Head of caudate nucleus (tissue), 42 donors: ENCODE results near the gene SHB.
"Not testable (repeated sequence)": the region's sequence is repeated elsewhere in the genome, so short reads cannot be mapped to it uniquely, and the experiment has no call there.

Experiments used
- DNase-seq, 42 donors: peaks; one replicate each; pipeline versions ENCODE4 v3.0.0 to v3.0.0-alpha.2; 2020 to 2021; ENCODE audit warnings: mixed read lengths in 7 of 42
- intact Hi-C: fragments of 100-400 bp; cut with DNase I; formaldehyde crosslinking; loops from one replicate; pipeline ENCODE4 v1.15.0; 2022

SHB gene

DNA sequence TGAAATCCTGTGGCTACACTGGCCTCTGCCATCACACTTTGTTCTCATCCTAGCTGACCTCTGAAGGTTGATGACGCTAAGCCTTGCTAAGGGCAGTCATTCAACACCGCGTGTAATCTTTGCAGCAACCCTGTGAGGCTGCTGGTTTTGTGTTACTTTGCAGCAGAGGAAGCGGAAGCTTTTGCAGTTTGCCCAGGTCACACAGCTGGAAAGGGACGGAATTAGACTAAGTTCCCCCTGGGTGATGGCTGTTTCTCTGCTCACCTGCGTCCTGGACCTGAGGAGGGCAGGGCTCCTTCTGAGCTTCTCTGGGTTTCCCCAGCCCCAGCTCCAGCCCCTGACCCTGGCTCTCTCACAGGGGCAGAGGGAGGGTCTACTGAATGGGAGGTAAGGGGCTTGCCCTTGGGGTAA lies 157.8 kb downstream of the SHB start:
- intact Hi-C loops = loop anchor here (5.0 to 10.0 kb wide), 3 partner anchors 54 to 451 kb away; no protein-coding TSS in a partner anchor

DNA sequence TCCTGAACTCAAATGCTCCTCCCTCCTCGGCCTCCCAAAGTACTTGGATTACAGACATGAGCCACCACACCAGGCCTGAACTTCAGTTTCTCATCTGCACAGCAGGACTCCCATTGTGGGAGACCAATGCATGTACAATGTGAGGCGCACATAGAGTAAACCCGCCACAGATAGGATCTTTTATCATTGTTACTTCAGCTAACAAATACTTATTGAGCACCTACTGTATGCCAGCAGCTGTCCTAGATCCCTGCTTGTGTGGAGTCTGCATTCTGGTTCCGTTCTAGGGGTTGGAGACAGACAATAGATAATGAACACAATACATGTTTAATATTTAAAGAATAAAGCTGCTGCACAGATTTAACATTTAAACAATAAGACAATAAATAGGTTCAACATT lies 158.8 kb downstream of the SHB start:
- DNase-seq = no peak
- intact Hi-C loops = loop anchor here (5.0 to 10.0 kb wide), 3 partner anchors 55 to 452 kb away; no protein-coding TSS in a partner anchor

More for the DNA sequence above, 157.8 kb downstream of the SHB start:
- peak in 2 of 42 donors; percentile 9 to 13 for DNase-seq

DNA sequence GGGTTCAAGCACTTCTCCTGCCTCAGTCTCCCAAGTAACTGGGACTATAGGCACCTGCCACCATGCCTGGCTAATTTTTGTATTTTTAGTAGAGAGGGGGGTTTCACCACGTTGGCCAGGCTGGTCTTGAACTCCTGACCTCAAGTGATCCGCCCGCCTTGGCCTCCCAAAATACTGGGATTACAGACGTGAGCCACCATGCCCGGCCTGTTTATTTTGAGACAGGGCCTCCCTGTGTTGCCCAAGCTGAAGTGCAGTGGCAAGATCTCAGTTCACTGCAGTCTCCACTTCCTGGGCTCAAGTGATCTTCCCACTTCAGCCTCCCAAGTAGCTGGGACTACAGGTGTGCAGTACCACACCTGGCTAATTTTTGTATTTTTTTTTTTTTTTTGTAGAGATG lies 159.2 kb downstream of the SHB start:
- DNase-seq = peak in 1 of 42 donors; percentile 4
- intact Hi-C loops = loop anchor here (5.0 to 10.0 kb wide), 5 partner anchors 55 to 452 kb away; partner anchors contain the start of gene POLR1E

DNA sequence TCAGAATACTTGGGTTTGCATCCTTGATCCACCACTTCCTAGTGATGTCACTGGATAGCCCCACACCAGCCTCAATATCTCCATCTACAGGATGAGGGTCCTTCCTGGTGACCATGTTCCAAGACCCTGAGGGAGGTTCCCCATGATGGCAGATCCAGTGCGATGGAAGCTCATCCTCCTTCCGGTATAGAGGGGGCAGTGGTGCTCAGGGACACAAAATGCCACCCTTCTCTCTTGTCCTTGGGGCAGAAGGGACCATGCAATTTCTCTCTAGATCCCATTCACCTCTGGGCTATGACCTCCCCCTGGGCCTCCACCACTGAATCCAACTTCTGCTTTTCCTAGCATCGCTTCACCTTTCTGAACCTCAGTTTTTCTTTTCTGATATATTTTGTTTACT lies 159.7 kb downstream of the SHB start:
- peak in 1 of 42 donors; percentile 12 for DNase-seq
- intact Hi-C loops = loop anchor here (10.0 kb wide), 2 partner anchors 245 to 425 kb away; partner anchors contain the start of gene POLR1E

DNA sequence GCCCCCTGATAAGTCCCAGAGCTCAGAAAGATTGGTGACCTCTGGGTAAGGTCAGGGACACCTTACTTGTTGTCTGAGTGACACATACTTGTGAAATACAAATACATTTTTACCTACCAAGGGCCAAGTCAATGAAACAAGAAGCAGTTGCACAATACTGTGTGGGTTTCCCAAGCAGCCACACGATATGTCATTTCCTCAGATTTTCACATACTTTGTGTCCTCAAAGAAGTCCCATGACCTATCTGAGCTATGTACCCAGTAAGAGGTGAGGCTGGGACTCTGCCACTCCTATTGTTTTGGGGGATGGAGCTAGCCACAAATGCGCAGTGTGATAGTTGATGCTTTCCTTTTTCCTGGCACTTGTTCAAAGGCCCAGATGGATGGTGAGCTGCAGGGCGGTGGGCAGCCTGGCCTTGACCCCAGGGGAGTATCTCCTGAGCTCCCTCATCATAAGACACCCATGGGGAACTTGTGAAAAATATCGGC lies 160.3 kb downstream of the SHB start:
- intact Hi-C loops = loop anchor here (10.0 kb wide), 2 partner anchors 246 to 424 kb away; partner anchors contain the start of gene POLR1E
- DNase-seq = peak in 1 of 42 donors; percentile 5

GRCh38 chr9:37908283-37908682 lies 160.7 kb downstream of the SHB start:
- intact Hi-C loops = loop anchor here (10.0 kb wide), 2 partner anchors 247 to 423 kb away; partner anchors contain the start of gene POLR1E
- no peak for DNase-seq

DNA sequence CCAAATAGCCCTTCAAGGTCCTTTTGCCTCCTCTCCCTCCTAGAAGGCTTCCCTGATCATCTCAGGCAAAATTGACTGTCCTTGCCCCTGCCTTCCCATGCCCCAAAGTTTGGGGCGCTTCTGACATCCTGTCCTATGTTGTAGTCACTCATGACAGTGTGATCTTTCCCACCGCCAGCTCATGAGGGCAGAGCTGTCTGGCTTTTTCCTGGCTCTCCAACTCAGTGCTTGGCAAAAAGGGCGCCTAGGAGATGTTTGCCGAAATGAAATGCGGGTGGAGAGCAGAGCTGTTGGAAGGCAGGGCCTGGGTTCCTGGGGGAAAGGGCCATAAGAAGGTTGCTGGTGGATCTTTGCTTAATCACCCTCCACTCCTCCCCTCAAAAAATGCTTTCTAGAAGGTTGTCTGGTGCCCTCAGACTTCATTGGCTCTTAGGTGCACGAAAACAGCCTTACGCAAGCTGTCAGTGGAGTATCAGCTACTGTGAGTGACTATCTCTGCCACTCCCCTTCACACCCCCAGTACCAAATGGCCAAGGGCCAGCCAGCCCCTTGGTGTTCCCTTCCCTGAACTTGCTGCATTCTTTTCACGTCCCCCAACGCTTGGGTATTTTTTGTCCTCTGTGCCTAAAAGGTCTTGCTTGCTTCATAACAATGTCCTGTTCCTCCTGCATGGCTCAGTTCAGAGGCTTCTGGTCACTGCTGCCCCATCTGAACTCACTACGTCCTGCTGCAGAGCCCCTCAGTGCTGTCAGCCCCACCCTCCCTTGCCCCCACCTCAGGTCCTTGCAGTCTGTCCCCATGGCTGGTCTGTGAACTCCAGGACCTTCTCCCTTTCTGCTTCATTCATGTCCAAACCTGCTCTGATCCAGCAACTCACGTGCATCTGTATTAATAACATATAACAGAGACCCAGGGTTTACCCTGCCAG lies 162.5 kb downstream of the SHB start:
- intact Hi-C loops = loop anchor here (10.0 kb wide), 2 partner anchors 248 to 422 kb away; partner anchors contain the start of gene POLR1E

GRCh38 chr9:37905776-37906175 lies 163.3 kb downstream of the SHB start:
- DNase-seq = peak in 1 of 42 donors; percentile 1
- intact Hi-C loops = loop anchor here (10.0 kb wide), 2 partner anchors 249 to 421 kb away; partner anchors contain the start of gene POLR1E

More for the DNA sequence above, 162.5 kb downstream of the SHB start:
- DNase-seq = no peak

GRCh38 chr9:37905131-37905505 lies 163.9 kb downstream of the SHB start:
- intact Hi-C loops = loop anchor here (10.0 kb wide), 2 partner anchors 250 to 420 kb away; partner anchors contain the start of gene POLR1E
- DNase-seq = no peak

DNA sequence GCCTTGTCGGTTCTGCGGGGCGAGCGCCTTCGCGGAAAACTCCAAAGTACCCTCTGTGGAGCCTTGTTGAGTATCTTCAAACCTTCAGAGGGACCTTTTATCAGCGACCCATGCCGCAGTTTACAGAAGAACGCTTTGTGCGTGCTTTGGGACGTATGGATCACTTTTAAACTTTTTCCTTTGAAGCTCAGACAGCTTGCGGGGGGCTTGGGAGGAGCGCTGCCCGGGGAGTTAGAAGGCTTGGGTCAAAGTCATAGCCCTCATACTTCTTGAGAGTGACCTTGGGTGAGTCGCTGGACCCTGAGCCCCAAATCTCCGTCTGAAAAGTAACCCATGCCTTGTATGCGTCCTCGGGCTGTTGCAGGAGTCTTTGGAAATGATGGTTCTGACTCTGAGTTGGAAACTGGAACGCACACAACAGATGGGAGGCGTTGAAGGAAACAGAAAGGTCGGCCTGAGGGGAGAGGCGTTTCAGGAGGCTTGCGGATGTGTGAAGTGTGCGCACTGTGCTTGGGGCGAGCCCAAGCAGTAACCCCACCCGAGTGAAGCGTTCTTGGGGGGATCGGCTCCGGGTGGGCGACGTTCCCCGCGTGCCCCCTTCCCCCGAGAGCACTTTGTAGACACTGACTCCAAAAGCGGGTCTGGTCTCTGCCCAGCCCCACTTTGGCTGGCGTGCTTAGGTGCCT lies 164.4 kb downstream of the SHB start:
- intact Hi-C loops = loop anchor here (10.0 kb wide), 2 partner anchors 250 to 420 kb away; partner anchors contain the start of gene POLR1E
- no peak for DNase-seq

- intact Hi-C loops = loop anchor here (10.0 kb wide), 2 partner anchors 251 to 419 kb away; partner anchors contain the start of gene POLR1E
- DNase-seq = peak; percentile 87 to 97 (median 94)
Measured at GRCh38 chr9:37903647-37904444, 165.2 kb downstream of the SHB start, which contains the start of gene SLC25A51. Gene SLC25A51 (minus strand): TSS chr9:37904127. CDS start chr9:37888550, 15,577 bp downstream.

GRCh38 chr9:37902796-37903646 lies 166.0 kb downstream of the SHB start:
- intact Hi-C loops = loop anchor here (10.0 kb wide), 2 partner anchors 252 to 418 kb away; partner anchors contain the start of gene POLR1E
- DNase-seq = no peak

GRCh38 chr9:37902131-37902530 lies 166.9 kb downstream of the SHB start:
- intact Hi-C loops = loop anchor here (10.0 kb wide), 2 partner anchors 253 to 417 kb away; partner anchors contain the start of gene POLR1E
- no peak for DNase-seq

GRCh38 chr9:37899041-37899440 lies 170.0 kb downstream of the SHB start:
- no peak for DNase-seq
- intact Hi-C loops = no loop called here

GRCh38 chr9:37897665-37898064 lies 171.4 kb downstream of the SHB start:
- intact Hi-C loops = no loop called here

DNA sequence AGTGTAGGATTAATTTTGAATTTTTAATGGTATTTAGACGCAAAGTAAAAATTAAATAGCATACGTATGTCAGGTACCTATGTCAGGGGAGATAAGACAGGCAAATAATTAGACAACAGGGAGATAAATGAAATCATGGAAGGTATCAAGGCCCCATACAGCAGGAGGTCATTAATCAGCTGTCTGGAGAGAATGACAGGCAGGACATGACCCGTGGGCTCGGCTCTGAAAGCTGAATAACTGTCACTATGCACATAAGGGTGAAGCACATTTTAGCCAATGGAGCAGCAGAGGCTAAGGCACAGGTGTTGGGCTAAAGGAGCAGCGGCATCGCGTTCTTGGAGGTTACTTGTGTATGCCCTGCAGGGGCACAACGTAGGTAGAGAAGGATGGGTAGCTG lies 177.0 kb downstream of the SHB start:
- intact Hi-C loops = no loop called here

More at GRCh38 chr9:37897665-37898064, 171.4 kb downstream of the SHB start:
- no peak for DNase-seq

GRCh38 chr9:37891042-37891441 lies 178.0 kb downstream of the SHB start:
- intact Hi-C loops, DNase-seq: not testable (repeated sequence)

More for the DNA sequence above, 177.0 kb downstream of the SHB start:
- no peak for DNase-seq
